HG02973 (cell line): ENCODE data around the gene PLEKHA7.
"Not testable (repeated sequence)": the region's sequence is repeated elsewhere in the genome, so short reads cannot be mapped to it uniquely, and the experiment has no call there.

Source experiments
- ATAC-seq: cut with Tn5 transposase; IDR thresholded peaks from one replicate; pipeline ENCODE4 v1.9.1; 2021; ENCODE audit warnings: moderate library complexity; ENCODE audit not compliant: unreplicated experiment

Gene PLEKHA7

DNA sequence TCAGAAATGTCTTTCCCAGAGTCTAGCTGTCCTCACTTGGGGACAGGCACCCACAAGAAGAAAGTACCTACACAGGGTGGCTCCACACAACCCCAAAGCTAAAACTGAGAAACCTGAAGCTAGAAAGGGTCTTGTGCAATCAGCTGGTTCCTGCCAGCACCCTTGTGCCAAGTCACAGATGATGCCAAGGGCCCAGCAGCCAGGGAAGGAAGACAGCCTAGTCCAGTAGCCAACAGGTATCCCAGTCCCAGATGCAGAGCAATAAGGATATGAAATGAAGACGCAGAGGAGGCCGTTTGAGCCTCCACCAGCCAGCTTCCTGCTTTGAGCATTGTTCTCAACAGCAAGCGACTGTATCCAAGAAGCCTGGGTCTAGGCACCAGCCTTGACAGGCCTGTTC is 6.1 kb downstream of the PLEKHA7 start:
- no peak for ATAC-seq

- no peak for ATAC-seq
These were observed 8.6 kb downstream of the PLEKHA7 start for GRCh38 chr11:17005646-17006045.

DNA sequence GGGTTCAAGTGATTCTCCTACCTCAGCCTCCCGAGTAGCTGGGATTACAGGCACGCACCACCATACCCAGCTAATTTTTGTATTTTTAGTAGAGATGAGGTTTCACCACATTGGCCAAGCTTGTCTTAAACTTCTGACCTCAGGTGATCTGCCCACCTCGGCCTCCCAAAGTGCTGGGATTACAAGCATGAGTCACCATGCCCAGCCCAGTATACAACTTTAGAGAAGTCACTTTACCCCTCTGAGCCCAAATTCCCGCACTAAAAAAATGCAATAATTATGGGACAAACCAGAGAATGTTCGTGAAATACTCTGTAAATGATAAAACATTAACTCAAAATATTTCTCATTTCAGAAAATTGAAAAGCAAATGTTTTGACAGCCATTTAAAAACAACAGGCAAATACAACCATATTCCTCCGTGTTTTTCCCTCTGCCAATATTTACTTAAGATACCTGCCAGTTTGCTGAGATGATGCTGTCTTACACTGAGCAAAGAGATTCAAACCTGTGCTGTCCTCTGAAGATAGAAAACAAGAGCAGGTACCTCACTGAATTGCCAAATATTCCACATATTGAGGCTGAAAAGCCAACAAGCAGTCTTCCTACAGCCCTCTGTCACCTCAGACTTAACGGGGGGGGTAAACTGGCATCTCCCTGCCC is 9.6 kb downstream of the PLEKHA7 start:
- no peak for ATAC-seq

- no peak for ATAC-seq
These were observed 10.8 kb downstream of the PLEKHA7 start for GRCh38 chr11:17003426-17003825.

DNA sequence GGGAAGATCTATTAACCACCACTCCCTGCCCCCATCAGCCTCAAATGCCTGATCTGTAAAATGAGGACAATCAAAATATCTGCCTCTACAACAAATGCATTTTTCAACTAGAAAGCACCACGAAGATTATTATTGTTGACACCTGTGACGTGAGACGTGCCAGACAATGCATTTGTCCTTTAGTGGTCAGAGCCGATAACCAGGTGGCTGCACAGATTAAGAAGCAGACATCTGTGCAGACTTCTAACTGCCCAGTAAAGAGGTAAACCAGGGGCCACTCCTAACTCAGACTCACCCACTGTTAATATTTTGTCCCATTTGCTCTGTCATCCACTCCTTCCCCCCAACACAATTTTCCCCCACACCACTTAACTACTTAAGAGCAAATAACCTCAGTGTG is 11.7 kb downstream of the PLEKHA7 start:
- ATAC-seq, result no peak

GRCh38 chr11:17001806-17002205 is 12.4 kb downstream of the PLEKHA7 start:
- ATAC-seq, result no peak

- ATAC-seq, result no peak
These were observed 13.2 kb downstream of the PLEKHA7 start for GRCh38 chr11:17000987-17001386.

- not testable (repeated sequence) for ATAC-seq
These were observed 14.0 kb downstream of the PLEKHA7 start for GRCh38 chr11:17000253-17000652.

DNA sequence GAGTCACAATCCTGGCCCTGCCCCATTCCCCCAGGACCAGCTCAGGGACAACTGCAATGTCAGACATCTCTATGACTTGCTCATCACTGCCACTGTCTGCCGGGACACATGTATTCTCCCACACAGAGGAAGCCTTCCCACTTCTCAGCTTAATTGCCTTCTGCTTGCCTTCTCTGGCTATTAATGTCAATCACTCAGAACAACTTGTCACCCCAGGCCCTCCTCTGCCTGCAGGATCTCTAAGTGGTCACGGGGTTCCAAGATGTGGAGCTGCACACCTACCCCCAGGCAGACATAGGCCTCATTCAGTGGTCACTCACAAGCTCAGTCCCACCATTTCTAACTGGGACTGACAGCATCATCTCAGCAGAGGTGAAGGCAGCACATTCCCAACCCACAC is 15.1 kb downstream of the PLEKHA7 start:
- ATAC-seq, result no peak

- no peak for ATAC-seq
These were observed 16.6 kb downstream of the PLEKHA7 start for GRCh38 chr11:16997624-16998023.

DNA sequence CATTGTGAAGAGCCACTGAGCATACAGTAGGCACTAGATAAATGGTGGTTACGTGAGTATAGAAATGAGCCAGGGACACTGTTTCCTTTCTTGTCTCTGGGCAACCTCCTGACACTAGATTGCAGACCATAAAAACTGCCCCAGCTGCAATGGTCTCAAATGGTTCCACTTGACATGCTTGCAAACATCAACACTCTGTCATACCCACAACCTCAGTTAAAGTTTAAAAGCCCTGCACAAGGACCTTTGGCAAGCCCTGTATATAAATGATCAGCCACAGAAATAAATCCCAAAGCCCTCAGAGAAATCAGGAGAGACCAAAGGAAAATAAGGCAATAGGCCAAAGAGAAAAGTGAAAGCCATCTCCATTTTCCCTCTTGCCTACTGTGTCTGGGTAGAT is 20.7 kb downstream of the PLEKHA7 start:
- ATAC-seq, result peak; percentile 49

DNA sequence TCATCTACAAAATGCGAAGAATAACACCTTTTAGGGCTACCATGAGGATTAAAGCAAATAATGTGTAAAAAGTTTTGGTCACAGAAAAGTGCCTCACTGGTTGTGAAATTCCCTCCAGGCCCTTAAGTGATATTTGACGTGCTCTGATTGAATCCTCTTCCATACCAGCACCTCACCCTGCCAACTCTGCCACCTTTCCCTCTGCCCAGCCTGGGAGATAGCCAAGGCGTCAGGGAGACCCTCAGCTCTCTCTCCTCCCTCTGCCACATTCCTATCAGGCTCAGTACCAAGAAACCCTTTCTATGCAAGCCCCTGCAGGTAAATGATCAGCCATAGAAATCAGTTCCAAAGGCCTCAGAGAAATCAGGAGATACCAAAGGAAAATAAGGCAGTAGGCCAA is 21.4 kb downstream of the PLEKHA7 start:
- ATAC-seq, result no peak

DNA sequence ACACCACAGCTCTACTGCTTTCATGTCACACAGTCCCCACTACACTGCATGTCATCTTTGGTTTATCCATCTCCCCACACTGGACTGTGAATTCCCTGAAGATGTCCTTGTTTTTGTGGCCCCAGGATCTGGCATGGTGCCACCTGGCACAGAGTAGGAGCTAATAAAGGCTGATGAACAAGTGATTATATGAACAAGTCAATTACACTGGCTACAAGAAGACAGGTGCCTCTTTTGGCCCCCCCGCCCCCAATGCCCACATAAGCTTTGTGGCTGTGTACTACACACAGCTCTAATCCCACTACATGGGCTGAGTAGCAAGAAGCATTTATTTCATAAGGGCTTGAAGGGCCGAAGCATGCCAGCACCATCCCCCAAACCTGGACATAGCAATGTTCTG is 24.7 kb downstream of the PLEKHA7 start:
- ATAC-seq, result no peak

- ATAC-seq, result no peak
These were observed 27.0 kb downstream of the PLEKHA7 start for GRCh38 chr11:16987205-16987568.

- peak; percentile 97 for ATAC-seq
These were observed 27.6 kb downstream of the PLEKHA7 start for GRCh38 chr11:16986434-16987204.

DNA sequence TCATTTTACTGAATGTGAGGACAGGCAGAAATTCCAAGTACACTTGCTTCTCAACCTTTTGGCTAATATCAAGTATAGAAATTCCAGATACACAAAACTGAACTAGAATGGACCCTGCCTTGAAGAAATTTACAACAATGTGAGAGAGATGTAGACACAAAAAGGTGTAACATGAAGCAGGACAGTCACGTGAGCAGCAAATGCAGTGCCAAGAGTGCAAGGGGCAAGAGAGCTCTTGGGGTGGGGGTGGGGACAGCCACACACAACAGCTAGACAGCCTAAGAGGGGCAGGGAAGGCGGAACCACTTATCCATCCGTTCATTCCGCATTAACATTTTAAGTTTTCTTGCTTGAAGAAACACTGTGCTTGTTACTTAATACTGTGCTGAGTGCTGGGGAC is 28.9 kb downstream of the PLEKHA7 start:
- ATAC-seq, result no peak

GRCh38 chr11:16984229-16984628 is 30.0 kb downstream of the PLEKHA7 start:
- no peak for ATAC-seq

DNA sequence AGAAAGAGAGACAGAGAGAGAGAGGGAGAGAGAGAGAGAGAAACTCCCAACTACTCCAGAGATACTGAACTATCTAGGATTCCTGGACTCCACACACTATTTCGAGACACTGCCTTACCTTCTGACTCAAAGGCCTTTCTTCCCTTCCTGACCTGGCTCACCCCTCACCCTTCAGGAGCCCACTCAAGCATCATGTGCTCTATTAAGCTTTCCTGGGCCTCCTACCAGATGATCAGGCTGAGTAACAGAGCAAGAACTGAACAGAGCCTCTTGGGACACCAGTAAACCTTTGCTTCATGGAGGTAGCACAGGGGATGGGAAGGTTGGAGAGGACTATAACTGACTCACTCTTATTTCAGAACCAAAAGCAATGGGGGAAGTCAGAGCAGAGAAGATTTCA is 31.4 kb downstream of the PLEKHA7 start:
- ATAC-seq, result no peak

DNA sequence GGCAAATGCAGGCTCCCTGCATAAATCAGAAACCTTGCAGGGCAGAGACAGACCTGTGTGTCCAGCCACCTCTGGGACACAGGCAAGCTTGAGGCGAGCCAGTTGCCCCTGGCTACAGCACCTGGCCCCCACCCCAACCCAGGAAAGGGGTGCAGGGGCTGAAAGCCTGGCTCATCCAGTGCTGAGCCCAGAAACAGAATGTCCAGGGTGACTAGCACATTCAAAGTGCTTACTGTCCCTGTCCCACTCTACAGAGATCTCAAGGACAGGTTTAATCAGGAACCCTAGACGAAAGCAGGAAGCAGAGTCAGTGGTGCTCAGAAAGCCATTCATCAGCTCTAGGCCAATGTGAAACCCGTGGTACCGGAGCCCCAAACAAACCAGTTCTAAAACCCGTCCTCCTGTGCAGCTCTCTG is 31.9 kb downstream of the PLEKHA7 start:
- ATAC-seq, result no peak

- ATAC-seq, result no peak
These were observed 32.5 kb downstream of the PLEKHA7 start for GRCh38 chr11:16981651-16982194.

- ATAC-seq, result no peak
These were observed 34.3 kb downstream of the PLEKHA7 start for GRCh38 chr11:16979703-16980622.
